ENCODE results near the gene NRARP. TPM values are rescaled to one million over a fixed set of nuclear protein-coding genes. Genes with fewer than 3 reads are reported as not detected.

NRARP gene
- total RNA-seq, 1 donor from 2014 or later: 36.6 TPM

GRCh38 chr9:137277329-137278041 is 24.6 kb downstream of the NRARP start, which contains the start of gene TOR4A:
TOR4A (plus strand) TSS chr9:137277726; CDS start chr9:137278690, 964 bp downstream.
- DNase-seq (ENCODE audit: low read depth in 2 of 2): peak; percentile 82 to 96

DNA sequence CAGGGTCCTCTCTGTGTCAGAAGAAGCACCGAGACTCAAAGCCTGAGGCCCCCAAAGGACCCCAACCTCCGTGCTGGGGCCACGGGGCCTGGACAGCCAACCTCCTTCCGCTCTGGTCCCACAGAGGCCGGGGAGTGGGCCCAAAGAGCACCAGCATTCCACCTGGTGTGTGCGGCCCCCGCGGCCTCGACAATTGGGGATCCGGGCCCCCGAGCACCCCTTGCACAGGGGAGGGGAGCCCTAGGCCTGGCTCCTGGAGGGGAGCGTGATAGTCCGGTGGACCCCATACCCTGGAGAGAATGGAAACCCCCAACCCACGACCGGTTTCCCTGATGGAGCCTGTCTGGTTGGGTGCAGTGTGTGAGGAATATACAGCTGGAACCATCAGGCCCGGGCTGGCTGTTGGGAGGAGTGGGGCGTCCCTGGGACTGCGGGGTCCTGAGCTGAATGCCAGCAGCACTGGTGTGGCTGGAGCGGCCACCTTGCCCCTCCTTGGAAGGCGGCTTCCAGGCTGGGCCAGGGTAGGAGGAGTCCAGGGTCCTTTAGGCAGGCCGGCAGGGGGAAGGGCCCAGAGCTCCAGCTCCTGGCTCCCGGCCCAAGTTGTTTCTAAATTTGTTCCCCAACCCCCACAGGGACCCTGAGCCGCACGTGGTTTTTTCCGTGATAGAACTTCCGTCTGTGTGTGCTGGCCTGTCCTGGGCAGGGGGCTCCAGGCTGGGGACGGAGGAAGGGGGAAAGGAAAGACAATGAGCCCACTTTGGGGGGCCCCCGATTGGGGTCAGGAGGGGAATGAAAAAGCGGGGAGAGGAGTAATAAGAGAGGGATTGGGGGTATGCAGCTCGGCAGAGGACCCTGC is 25.4 kb downstream of the NRARP start:
- DNase-seq (ENCODE audit: low read depth in 2 of 2): peak in 1 of 2 donors; percentile 38

DNA sequence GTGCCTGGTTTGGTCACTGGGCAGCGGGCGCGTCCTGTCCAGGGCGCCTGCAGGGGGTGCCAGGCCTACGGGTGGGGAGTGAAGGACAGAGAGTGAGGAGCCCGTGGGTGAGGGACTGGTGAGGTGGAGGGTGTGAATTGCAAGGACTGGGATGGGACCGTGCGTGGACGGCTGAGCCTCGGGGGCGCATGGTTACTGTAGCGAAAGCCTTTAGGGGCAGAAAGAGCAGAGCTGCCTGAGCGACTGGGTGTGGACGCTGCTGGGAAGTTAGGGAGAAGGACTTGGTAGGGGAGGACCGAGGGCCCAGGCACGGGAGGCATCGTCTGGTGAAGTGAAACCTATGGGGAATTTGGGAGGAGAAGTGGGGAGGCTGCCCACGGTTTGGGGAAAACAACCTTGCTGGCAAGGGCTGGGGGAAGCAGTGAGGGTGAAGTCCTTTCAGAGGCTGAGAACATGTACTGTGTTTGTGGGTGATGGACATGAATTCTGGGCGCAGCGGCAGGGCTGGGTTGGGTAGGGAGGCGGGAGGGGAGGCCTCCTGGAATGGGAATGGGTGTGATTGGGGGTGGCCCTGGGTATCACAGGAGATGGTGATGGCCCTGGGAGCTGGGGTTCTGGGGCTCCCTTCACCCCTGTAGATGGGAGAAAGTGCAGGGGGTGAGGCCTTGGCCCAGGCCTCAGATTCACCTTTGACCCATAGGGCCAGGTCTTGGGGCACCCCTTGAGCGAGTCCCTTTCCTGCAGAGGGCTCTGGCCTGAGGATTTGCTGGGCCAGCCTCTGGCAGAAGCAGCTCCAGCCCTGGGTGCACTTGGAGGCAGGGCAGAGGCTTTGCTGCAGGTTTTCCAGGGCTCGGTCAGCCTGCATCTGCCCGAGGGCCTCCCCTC is 26.2 kb downstream of the NRARP start:
- DNase-seq (ENCODE audit: low read depth in 2 of 2): no peak

- DNase-seq (ENCODE audit: low read depth in 2 of 2): no peak
These were observed 26.9 kb downstream of the NRARP start for GRCh38 chr9:137275203-137275587.

- DNase-seq (ENCODE audit: low read depth in 2 of 2): no peak
These were observed 28.3 kb downstream of the NRARP start for GRCh38 chr9:137273611-137274320.

GRCh38 chr9:137273095-137273490 is 29.0 kb downstream of the NRARP start:
- DNase-seq (ENCODE audit: low read depth in 2 of 2): no peak

DNA sequence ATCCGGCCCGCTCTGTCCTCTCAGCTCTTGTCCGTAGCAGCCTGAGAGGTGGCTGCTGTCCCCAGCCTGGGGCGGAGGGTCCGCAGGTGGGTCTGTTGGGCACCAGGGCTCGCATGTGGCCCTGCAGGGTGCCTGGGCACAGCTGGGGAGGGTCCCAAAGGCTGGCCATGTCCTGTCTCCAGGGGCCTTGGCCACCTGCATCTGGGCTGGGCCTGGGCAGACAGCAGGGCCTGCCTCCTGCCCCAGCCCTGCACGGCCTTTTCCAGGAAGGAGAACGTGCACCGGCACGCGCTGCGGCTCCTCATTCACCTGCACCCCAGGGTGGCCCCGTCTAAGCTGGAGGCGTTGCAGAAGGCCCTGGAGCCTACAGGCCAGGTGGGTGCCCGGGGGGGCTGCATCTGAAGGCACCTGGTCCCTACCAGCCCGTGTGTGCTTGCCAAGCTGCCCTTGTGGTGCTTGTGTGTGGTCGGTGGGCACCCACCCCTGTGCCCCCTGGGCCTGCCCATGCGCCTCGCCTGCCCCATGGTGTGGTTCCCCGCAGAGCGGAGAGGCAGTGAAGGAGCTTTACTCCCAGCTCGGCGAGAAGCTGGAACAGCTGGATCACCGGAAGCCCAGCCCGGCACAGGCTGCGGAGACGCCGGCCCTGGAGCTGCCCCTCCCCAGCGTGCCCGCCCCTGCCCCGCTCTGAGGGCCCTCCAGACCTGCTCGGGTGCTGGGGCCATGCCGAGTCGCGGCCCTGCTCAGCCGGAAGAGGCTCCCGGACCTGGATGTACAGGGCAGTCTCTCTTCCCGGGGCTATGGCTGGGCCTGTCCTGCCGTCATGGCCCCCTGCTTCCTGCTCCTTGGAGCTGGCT is 29.6 kb downstream of the NRARP start:
- DNase-seq (ENCODE audit: low read depth in 2 of 2): no peak

DNA sequence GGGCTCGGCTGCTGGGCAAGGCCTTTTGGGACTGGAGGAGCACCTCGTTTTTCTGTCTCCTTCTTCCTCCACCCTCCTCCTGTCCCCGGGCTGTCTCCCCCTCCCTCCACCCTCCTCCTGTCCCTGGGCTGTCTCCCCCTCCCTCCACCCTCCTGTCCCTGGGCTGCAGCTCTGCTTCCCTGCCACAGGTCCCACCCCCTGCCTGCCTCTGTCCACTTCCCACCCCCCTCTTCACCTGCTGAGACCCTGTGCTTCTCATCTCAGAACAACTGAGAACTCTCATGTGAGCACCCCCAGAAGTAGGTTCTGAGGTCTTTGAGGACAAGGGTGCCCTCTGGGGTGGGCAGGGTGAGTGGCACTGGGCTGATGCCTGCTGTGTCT is 30.4 kb downstream of the NRARP start:
- DNase-seq (ENCODE audit: low read depth in 2 of 2): no peak

GRCh38 chr9:137270929-137271695 is 31.0 kb downstream of the NRARP start:
- DNase-seq (ENCODE audit: low read depth in 2 of 2): no peak

DNA sequence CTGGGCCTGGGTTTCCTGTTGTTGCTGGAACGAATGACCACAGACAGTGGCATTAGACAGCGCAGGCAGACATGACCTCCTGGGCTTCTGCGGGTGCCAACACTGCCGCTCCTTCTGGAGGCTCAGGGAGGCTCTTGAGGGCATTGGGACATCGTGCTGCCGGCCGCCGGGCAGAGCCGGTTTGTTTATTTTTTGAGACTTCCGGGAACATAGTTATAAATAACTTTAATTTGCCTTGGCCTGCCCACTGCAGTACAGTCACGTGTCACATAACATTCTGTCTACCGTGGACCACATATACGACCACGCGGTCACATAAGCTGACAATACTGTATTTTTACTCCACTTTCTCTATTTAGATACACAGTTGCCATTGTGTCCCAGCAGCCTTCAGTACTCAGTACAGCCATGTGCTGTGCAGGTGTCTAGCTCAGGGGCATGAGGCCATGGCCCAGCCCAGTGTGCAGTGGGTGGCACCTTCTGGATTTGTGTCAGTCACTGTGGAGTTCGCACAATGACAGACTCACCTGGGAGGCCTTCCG is 32.8 kb downstream of the NRARP start:
- peak in 1 of 2 donors; percentile 61 for DNase-seq (ENCODE audit: low read depth in 2 of 2)

DNA sequence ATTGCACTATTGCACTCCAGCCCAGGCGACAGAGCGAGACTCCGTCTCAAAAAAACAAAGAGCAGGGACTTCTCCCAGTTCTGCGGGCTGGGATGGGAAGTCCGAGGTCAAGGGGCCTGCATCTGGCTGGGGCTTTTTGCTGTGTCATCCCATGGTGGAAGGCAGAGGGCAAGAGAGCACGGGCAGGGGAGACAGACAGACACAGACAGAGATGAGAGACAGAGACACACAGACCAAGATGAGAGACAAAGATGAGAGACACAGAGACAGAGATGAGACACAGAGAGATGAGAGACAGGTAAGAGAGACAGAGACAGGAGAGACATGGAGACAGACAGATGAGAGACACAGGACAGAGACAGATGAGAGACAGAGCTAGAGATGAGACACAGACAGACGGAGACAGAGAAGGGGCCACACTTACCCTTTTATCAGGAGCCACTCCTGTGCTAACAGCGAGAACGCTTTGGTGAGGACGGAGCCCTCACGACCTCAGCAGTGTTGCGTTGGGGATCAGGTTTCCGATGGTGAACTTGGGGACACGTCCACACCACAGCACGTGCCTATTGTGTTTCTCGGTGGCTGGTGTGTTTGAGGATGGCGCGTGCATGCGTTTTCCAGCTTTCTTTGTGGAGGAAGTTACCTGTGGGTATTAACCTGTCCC is 33.4 kb downstream of the NRARP start:
- DNase-seq (ENCODE audit: low read depth in 2 of 2): peak; percentile 69 to 82

GRCh38 chr9:137267933-137268355 is 34.1 kb downstream of the NRARP start:
- no peak for DNase-seq (ENCODE audit: low read depth in 2 of 2)

DNA sequence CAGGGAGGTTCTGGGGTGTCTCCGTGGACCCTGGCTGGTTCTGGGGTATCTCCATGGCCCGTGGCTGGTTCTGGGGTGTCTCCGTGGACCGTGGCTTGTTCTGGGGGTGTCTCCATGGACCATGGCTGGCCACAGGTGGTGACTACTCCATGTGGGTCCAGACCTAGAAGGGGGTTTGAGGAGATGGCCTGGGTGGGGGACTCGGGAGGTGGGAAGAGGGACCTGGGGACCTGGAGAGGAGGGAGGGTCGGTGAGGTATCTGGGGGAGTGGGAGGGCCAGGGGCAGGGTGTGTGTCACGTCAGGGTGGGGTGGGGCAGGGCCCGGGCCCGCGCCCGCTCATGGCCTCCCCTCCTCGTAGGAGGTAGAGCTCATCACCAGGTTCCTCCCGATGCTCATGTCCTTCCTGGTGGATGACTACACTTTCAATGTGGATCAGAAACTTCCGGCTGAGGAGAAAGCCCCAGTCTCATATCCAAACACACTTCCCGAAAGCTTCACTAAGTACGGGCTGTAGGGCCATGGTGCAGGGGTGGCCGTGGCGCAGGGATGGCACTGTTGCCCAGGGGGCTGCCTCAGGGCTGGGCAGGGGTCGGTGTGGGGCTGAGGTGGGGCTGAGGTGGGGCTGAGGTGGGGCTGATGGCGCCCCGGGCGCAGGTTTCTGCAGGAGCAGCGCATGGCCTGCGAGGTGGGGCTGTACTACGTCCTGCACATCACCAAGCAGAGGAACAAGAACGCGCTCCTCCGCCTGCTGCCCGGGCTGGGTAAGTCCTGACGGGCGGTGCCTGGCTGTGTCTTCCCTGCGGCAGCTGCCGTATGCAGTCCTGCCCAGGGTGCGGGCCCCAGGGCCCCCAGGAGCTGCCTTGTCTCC is 35.3 kb downstream of the NRARP start:
- DNase-seq (ENCODE audit: low read depth in 2 of 2): no peak

- no peak for DNase-seq (ENCODE audit: low read depth in 2 of 2)
These were observed 35.9 kb downstream of the NRARP start for GRCh38 chr9:137266162-137266527.

- DNase-seq (ENCODE audit: low read depth in 2 of 2): no peak
These were observed 36.4 kb downstream of the NRARP start for GRCh38 chr9:137265496-137266161.

- no peak for DNase-seq (ENCODE audit: low read depth in 2 of 2)
These were observed 38.0 kb downstream of the NRARP start for GRCh38 chr9:137264067-137264466.

DNA sequence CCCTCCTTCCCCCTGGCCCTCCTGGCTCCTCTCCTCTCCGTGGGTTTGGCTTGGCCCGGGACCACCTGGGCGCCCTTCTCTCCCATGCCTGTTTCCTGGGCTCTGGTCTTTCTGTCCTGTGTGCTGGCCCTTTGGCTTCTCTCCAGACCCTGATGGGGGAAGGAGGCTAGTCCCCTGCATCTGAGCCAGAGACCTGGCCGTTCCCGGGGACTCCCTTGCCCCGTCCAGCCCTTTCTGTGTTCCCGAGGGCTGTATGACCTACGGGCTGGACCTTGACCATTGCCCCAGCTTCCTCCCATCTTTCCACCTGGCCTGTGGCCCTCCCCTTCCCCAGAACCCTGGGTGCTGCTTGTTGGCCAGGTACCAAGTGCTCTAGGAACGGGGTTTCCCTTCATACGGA is 38.6 kb downstream of the NRARP start:
- DNase-seq (ENCODE audit: low read depth in 2 of 2): no peak

All from dermis microvascular lymphatic vessel endothelial cell (primary cell).